Measurements from ENCODE around the gene FGFR4.

GRCh38 chr5:177131352-177132135, 44.8 kb downstream of the FGFR4 start:
- TF ChIP-seq POLR2AphosphoS5 (IDR thresholded peaks at IDR 0.05; ENCODE audit: low read depth, low read length) (no peak), TAF1 (IDR thresholded peaks at IDR 0.05; ENCODE audit: borderline replicate concordance, low read depth, low read length) (no peak)

All from GM12892 (cell line).